Lung (tissue), 12 donors: ENCODE measurements around the gene SLC2A4. TPM values are rescaled to one million over a fixed set of nuclear protein-coding genes. Genes with fewer than 3 reads are reported as not detected.

Experiments
- ATAC-seq: fragments of 200-7000 bp; cut with Tn5 transposase; one replicate; pipeline ENCODE4 v1.9.1; 2020; ENCODE audit warnings: moderate number of reproducible peaks; ENCODE audit not compliant: insufficient read depth, low FRiP score
- DNase-seq, 3 donors: peaks; one replicate each; pipeline ENCODE4 v3.0.0-alpha.2; 2013 to 2017
- H3K27ac ChIP-seq, 2 donors: one replicate each; pipeline ENCODE4 v1.5.1; 2013; ENCODE audit warnings: mild to moderate bottlenecking in 2 of 2, moderate library complexity in 2 of 2, control low read depth in 1 of 2, inconsistent platforms in 1 of 2, low read depth in 1 of 2, low read length in 1 of 2
- H3K27me3 ChIP-seq, 3 donors: one replicate each; pipeline ENCODE4 v1.5.1; 2013; ENCODE audit warnings: low read length in 2 of 3; ENCODE audit not compliant: control insufficient read depth in 3 of 3, insufficient read depth in 3 of 3
- H3K36me3 ChIP-seq, 4 donors: one replicate each; pipeline ENCODE4 v1.5.1; 2013; ENCODE audit warnings: low read length in 4 of 4, mild to moderate bottlenecking in 1 of 4, moderate library complexity in 1 of 4; ENCODE audit not compliant: control insufficient read depth in 4 of 4, insufficient read depth in 4 of 4
- H3K4me1 ChIP-seq, 5 donors: one replicate each; pipeline ENCODE4 v1.5.1; 2013; ENCODE audit warnings: low read length in 5 of 5, mild to moderate bottlenecking in 2 of 5, moderate library complexity in 1 of 5; ENCODE audit not compliant: control insufficient read depth in 5 of 5, insufficient read depth in 5 of 5
- H3K4me3 ChIP-seq: one replicate; pipeline ENCODE4 v1.5.1; 2013; ENCODE audit warnings: mild to moderate bottlenecking, control low read depth, moderate library complexity
- H3K9ac ChIP-seq, 2 donors: one replicate each; pipeline ENCODE4 v1.5.1; 2013; ENCODE audit warnings: low read length in 2 of 2, control low read depth in 1 of 2; ENCODE audit not compliant: insufficient read depth in 1 of 2
- H3K9me3 ChIP-seq, 4 donors: one replicate each; pipeline ENCODE4 v1.5.1; 2013; ENCODE audit warnings: low read length in 3 of 4, mild to moderate bottlenecking in 1 of 4, moderate library complexity in 1 of 4; ENCODE audit not compliant: control insufficient read depth in 4 of 4, insufficient read depth in 3 of 4
- CTCF ChIP-seq: IDR thresholded peaks from 2 replicates; pipeline ENCODE4 v1.5.1; 2012; ENCODE audit warnings: mild to moderate bottlenecking; ENCODE audit errors: control extremely low read depth, extremely low read depth
- WGBS, 2 donors: extraction: QIAGEN DNeasy Blood & Tissue Kit; methylation state at CpG; one replicate each; pipeline ENCODE4 v1.1.7; 2013; 5-methylcytosine and 5-hydroxymethylcytosine counted together
- polyA plus RNA-seq, 2 donors: library from polyadenylated mRNA; stranded (reverse); fragments of 200-250 nt; gene quantifications; one replicate each; pipeline ENCODE4 v1.2.1, GENCODE V29; 2013
- total RNA-seq, 2 donors: library from RNA; depleted of rRNA in 1 of 2; stranded (reverse); fragments of >200 nt in 1 of 2; gene quantifications; one replicate each; pipeline ENCODE4 v1.2.1, GENCODE V29; 2014 to 2021
- donor health status: control.
- donor health status: control.
- donor health status: Bipolar disorder and iron deficiency.
- donor health status: healthy.
- donor health status: DM: yes; HTN: yes; CAD: no.

SLC2A4 gene
- total and polyA plus RNA-seq, 4 donors, result 1.1 to 2.0 (median 1.2) TPM

DNA sequence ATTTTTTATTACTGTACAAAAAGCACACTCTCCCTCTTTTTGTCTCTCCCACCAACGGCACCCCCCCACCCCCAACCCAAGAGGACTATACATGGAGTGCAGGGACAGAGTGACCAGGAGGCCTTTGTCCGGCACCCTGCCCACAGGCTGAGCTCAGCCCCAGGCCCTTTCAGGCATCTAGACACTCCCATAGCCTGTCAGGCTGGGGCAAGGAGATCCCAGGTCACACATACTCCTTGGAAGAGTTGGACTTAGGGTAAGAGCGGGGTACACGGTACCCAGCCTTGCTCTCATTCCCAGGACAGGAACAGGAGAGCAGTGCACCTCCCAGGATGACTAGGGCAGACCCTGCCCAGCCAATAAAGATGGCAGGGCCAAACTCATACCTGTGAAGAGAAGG is 21.4 kb upstream of the SLC2A4 start:
- no peaks in the 10 kb centered on the region for H3K9me3 ChIP-seq
- H3K36me3 ChIP-seq, result peaks cover 0 to 18% (median 7%) of the 10 kb centered on the region in 4 donors
- H3K27me3 ChIP-seq, result peaks cover 0 to 23% (median 18%) of the 10 kb centered on the region in 3 donors
- H3K27ac ChIP-seq, result peak overlapping the region in 1 of 2 donors; percentile 79
- WGBS, 2 donors, result 69 to 82% methylated on average over 4 of the region's 4 CpGs
- H3K9ac ChIP-seq, result peak overlapping the region in 1 of 2 donors; percentile 31
- H3K4me3 ChIP-seq, result no peak overlapping the region
- DNase-seq (no peak), ATAC-seq (no peak)
- TF ChIP-seq CTCF, result no peak
- peaks cover 0 to 11% (median 0%) of the 10 kb centered on the region in 5 donors for H3K4me1 ChIP-seq

- H3K27me3 ChIP-seq, result peaks cover 0 to 23% (median 18%) of the 10 kb centered on the region in 3 donors
- no peak for TF ChIP-seq CTCF
- DNase-seq (peak; percentile 38 to 58 (median 47)), ATAC-seq (peak; percentile 63)
- peak overlapping the region in 1 of 2 donors; percentile 31 for H3K9ac ChIP-seq
- peak overlapping the region in 1 of 2 donors; percentile 90 for H3K27ac ChIP-seq
- H3K9me3 ChIP-seq, result no peaks in the 10 kb centered on the region
- peak overlapping the region; percentile 57 for H3K4me3 ChIP-seq
- WGBS, 2 donors, result 7 to 13% methylated on average over 30 to 54 of the region's 54 CpGs
- H3K4me1 ChIP-seq, result peaks cover 0 to 11% (median 0%) of the 10 kb centered on the region in 5 donors
- peaks cover 0 to 18% (median 7%) of the 10 kb centered on the region in 4 donors for H3K36me3 ChIP-seq
These were observed 20.7 kb upstream of the SLC2A4 start for GRCh38 chr17:7260651-7261378.

- DNase-seq, result no peak
- TF ChIP-seq CTCF, result no peak
- H3K36me3 ChIP-seq, result peaks cover 0 to 15% (median 4%) of the 10 kb centered on the region in 4 donors
- 10 to 11% methylated on average over 50 to 71 of the region's 71 CpGs for WGBS, 2 donors
- H3K4me3 ChIP-seq, result peak overlapping the region; percentile 57
- peak overlapping the region in 1 of 2 donors; percentile 90 for H3K27ac ChIP-seq
- peak overlapping the region; percentile 53 to 68 for H3K9ac ChIP-seq
- peak; percentile 3 for ATAC-seq
- H3K27me3 ChIP-seq, result peaks cover 0 to 23% (median 18%) of the 10 kb centered on the region in 3 donors
- H3K9me3 ChIP-seq, result no peaks in the 10 kb centered on the region
- peaks cover 0 to 11% (median 0%) of the 10 kb centered on the region in 5 donors for H3K4me1 ChIP-seq
These were observed 19.9 kb upstream of the SLC2A4 start for GRCh38 chr17:7261379-7262191.
